NCI-H2029 (cell line): ENCODE measurements around the gene KCNG3.
A peak's percentile ranks its signal among the peaks of the same experiment; 100 is the strongest.

ENCODE experiments used
- DNase-seq: peaks from one replicate; lab custom pipeline; 2025; lab: John Stamatoyannopoulos, UW

Gene KCNG3

GRCh38 chr2:42493468-42494354, at the start of gene KCNG3:
TSS of gene KCNG3 (minus strand) at chr2:42493982. CDS start at chr2:42493501, 481 bp downstream.
- peak; percentile 75 for DNase-seq

DNA sequence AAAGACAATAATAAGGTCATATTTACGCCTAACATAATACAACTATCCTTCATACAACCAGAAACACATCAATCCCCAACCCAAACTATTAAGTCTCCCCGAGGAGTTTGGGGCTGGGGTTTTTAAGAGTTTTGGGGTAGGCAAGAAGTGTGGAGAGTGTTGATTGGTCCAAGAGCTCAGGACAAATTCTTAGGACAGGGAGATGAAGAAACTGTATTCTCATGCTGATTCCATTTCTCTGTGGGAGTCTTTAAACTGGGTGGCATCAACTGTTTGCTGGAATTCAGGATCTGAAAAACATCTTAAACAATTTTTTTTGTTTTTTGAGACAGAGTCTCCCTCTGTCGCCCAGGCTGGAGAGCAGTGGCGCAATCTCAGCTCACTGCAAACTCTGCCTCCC, 49.1 kb upstream of the KCNG3 start:
- DNase-seq: no peak

DNA sequence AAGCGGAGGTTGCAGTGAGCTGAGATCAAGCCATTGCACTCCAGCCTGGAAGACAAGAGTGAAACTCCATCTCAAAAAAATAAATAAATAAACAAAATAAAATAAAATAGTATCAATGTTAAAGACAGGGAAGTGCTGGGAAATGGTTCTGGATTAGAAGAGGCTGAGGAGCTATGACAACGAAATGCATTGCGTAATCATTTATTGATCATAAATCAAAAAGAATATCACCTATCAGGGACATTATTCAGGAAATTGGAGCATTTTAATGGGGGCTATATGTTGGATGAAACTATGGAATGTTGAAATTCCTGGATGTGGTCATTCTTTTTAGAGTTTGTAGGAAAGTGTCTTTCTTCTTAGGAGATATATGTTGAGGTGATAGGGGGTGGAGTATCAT, 43.7 kb upstream of the KCNG3 start:
- no peak for DNase-seq

DNA sequence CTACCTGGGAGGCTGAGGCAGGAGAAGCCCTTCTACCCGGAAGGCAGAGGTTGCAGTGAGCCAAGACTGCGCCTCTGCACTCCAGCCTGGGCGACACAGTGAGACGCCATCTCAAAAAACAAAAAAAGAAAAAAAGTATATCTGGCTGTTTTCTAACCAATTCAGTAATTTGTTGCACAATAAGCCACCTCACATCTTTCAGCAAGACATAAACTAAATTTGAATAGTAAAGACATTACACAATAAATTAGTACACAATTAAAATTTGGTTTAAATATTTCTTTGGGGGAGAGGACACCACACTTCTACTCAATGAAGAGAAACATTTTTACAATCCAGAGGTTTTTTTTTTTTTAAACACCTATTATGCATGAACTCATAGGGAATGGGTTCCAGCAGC, 38.6 kb upstream of the KCNG3 start:
- DNase-seq: no peak

- peak; percentile 11 for DNase-seq
These were observed 29.6 kb upstream of the KCNG3 start for GRCh38 chr2:42523341-42523740.

DNA sequence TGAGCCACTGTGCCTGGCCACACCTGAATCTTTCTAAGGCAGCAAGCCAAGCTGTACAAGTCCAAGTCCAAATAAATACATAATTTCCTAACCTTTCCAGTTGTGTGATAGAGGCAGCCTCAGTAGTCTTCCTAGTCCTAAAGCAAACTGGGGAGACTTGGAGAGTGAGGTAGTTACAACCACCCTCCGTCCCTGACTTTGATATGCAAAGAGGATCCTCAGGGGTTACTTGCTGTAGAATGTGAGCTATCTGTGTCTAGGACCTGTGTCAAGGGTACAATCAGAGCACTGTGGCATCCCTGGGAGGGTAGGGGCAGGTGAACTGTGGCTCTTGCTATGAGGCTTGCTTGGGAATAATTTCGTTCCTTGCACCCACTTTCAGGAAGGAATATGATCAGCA, 28.3 kb upstream of the KCNG3 start:
- no peak for DNase-seq

GRCh38 chr2:42519624-42520023, 25.8 kb upstream of the KCNG3 start:
- DNase-seq: no peak

DNA sequence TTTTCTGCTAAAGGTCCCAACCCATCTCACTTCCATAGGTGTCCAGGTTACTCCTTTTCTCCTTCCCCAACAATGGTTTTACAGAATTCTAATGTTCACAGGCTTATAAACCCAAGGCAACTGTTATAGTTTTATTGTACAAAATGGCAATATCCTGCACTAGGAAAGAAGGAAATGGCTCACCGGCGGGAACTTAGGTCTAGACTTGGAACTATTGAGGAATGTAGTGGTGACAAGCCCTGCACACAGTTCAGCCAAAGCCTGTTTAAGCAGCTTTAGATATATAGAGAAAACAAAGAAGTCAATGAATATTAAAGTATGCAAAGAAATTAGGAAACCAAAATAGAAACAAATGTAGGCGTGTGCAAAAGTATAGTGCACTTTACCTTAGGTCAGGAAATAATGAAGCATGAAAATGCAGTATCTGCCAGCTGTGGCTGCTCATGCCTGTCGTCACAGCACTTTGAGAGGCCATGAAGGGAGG, 22.7 kb upstream of the KCNG3 start:
- no peak for DNase-seq

DNA sequence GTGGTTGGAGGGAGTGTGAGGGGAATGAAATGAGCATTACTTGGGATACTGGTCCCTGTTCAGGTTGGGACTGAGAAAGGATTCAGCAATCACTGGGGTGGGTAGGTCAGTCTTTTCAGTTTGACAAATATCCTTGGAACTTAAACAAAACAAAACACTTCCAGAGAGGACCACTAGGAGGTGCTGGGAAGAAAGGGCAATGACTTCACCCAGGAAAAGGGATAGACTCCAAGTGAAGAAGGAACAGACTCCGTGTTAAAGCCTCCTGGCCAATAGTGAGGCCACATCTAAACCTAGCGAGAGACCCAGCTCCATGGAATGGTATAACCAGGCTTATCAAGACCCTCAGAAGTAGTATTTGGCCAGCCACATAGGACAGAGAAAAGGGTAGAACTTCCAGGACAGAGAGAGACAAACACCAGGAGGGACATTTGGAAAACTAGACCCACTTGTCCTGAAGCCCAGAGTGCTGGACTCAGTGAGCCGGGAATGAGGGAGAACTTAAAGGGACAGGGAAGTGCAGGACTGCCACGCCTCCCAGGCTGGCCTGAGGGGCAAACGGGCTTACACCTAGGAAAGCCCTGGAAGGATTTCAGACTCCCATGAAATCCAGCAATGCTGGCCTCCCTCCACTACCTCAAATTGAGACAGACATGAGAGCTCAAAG, 19.6 kb upstream of the KCNG3 start:
- no peak for DNase-seq

DNA sequence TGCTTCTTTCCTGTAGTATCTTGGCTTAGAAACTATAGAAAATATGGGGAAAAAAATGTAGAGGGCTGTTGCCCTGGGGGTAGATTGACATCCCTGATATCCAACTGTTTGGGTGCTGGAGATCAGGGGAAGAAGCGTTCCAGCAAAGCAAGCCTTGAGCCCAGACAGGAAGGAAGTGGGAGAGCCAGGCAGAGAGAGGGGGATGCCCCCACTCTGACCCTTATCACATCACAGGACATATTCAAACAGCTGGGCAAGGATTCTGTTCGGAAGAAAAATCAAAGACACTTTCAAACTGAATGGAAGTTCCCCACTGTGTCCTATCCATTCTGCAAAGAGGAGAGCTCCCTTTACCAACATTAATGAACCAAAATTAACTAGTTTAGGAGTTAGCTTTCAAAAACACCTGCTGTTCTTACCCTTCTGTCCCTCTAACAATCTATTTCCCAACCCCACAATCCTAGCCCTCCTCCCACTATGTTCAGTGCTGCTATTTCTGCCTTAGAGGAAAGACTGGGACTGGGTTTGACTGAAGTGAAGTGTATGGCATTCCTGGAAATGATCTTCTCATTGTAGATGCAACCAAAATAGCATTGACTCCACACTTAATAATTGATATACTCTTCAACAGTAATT, 16.9 kb upstream of the KCNG3 start:
- no peak for DNase-seq

- no peak for DNase-seq
These were observed 16.4 kb upstream of the KCNG3 start for GRCh38 chr2:42510191-42510590.

- DNase-seq: no peak
These were observed 10.8 kb upstream of the KCNG3 start for GRCh38 chr2:42504364-42505230.

DNA sequence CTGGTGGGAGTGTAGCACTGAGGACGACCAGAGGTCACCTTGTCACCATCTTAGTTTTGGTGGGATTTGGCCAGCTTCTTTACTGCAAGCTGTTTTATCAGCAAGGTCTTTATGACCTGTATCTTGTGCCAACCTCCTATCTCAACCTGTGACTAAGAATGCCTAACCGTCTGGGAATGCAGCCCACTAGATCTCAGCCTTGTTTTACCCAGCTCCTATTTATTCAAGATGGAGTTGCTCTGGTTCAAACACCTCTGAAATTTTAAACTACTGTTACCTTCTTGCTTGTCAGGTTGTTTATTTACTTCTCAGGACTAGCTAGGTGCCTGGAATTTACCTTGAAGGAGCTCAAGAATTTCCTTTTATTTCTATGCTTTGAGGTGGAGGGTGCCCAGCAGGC, 9.5 kb upstream of the KCNG3 start:
- no peak for DNase-seq

GRCh38 chr2:42498497-42498896, 4.7 kb upstream of the KCNG3 start:
- DNase-seq: no peak

DNA sequence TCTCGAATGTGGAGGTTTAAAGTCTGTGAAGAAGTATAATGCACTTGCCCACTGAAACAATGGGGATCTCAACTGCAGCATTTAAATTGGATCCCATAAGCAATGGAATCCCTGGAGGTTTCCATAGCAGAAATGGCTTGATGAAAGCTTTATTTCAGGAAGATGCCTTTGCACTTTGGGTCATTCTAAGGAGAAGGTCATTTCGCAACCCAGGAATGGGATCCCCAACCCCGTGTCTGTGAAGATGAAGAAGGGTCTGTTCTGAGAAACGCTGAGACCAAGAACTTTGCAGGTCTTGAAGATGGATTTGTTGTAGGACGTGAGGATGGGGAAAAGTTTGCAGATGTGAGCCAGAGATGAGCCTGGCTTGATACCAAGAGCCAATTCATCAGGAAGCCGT, 1.8 kb upstream of the KCNG3 start:
- no peak for DNase-seq

DNA sequence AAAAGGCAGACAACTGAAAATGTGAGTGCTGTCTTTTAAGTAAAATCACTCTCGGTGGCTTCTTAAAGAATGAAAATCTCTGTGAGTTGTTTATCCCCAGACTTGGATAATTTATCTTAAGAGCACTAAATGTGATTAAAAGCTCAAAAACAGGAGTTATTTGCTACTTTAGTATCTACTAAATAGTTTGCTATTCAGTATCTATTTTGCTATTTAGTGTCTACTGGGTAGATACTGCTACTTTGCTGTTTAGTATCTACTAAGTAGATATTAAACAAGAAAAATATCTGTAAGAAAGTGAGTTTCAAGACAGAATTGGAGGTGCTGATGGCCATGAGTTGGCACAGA, 1.4 kb upstream of the KCNG3 start:
- DNase-seq: no peak

DNA sequence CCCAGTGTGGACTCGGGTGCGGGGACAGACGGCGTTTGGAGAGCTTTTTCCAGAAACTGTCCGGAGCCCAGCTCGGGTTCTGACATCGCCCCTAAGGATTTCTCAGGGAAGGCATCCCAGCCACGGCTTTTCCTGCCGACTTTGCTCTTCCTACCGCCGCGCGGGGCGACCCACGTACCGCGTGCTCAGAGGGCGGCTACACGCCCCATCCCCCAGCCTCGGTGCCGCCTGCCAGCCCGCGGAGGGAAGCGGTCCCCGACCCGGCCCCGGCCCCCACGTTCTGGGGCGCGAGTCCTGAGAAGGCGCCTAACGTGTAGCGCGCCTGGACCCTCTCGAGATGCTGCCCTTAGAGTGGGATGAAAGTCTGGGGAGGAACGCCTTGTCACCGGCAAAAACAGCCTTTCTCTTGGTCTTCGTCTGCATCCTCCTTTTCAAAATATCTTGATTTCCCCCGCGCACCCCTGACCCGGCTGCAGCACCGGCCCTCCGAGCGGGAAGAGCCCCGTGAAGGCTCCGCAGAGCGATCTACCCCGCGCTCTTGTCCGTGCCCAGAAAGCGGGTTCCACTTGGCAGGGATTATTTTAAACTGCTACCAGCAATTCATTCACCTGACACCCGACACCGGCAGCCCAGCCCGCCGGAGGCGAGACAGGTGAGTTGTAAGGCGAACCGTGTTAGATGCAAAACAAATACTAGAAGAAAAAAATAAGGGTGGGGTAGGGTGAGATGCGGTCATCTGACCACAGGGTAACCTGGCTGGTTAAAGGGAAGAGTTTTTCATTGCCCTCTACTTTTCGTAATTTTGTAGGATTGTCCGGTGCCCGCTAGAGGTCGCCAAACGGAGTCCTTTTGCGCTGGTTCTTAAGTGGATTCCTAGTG, 812 bp upstream of the KCNG3 start:
- peak; percentile 93 for DNase-seq

DNA sequence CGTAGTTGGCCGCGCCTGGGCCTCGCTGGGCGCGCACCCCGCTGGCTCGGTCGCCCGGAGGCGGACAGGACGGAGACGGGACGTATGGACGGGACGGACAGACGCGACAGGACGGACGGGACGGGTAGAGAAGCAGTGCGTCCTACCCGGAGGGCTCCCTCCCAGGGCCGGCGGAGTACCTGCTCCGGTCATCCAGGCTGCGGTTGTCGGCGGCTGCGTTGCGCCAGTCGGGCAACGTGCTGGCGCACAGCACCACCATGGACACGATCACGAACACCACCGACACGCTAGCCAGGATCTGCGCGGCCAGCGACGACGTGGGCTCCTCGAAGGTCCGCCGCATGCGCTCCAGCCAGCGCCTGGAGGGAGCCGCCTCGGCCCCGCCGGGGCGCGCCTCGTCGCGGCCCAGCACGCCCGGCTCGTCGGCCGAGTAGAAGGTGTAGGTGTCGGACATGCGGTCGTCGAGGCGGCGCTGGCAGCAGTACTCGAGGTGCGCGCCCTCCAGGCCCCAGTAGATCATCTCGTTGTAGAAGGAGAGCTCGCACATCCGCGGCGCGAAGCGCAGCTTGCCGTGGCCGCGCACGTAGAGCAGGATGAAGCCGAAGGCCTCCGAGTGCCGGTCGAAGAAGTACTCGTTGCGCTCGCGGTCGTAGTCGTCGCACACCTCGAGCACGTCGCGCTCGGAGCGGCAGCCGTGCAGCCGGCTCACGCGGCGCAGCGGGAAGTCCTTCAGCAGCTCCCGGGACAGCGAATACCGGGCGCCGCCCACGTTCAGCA, 903 bp downstream of the KCNG3 start:
- DNase-seq: peak; percentile 29

DNA sequence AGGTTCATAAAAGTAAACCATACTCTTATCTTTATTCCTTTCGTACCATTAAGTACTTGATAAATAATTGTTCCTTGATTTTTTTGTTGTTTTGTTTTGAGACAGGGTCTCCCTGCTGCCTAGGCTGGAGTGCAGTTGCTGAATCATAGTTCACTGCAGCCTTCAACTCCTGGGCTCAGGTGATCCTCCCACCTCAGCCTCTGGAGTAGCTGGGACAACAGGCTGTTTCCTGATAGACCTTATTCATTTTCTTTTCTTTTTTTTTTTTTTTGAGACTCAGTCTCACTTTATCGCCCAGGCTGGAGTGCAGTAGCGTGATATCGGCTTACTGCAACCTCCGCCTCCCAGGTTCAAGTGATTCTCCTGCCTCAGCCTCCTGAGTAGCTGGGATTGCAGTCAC, 5.5 kb downstream of the KCNG3 start:
- no peak for DNase-seq
